ENCODE results near the gene CD34.

The CD34 gene

GRCh38 chr1:207852576-207853371 lies 58.2 kb downstream of the CD34 start:
- DNase-seq, result no peak

GRCh38 chr1:207851696-207852095 lies 59.2 kb downstream of the CD34 start:
- DNase-seq, result peak in 3 of 4 experiments; percentile 56 to 57 (median 56)

- peak; percentile 54 to 82 (median 66) for DNase-seq
These were observed 60.1 kb downstream of the CD34 start for GRCh38 chr1:207850621-207851407.

DNA sequence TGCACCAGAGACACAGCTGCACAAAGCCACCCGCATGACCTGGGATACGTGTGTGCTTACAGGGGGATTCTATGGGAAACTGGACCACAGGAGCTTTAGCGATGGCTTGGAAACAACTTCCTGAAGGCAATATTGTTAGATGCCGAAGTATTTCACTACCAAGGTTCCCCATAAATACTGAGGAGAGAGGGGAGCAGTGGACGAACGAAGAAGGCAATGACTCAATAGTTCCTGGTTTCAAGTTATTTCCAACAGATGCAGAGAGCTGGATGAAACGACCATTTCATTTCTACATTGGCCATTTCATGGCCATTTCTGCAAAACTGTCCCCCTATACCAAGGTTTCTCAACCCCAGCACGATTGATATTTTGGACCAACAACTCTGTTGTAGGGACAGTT lies 61.3 kb downstream of the CD34 start:
- DNase-seq, result peak; percentile 37 to 70 (median 50)

DNA sequence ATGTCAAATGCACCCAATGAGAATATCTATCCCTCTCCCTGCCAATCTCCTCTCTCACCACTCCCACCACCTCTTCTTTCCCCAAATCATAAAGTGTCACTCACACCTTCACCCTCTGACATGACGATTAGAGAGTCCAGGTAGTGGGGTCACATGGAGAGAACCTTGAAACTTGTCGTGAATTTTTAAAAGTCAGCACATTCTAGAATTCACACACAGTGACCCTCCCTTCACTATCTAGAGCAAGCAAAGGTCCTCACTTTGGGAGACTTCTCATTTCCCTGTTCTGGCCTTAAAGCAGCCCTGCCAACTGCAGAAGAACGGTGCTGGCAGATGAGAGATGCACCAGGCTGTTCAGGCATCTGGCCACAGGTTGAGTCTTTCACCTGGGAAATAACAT lies 61.9 kb downstream of the CD34 start:
- DNase-seq, result no peak

DNA sequence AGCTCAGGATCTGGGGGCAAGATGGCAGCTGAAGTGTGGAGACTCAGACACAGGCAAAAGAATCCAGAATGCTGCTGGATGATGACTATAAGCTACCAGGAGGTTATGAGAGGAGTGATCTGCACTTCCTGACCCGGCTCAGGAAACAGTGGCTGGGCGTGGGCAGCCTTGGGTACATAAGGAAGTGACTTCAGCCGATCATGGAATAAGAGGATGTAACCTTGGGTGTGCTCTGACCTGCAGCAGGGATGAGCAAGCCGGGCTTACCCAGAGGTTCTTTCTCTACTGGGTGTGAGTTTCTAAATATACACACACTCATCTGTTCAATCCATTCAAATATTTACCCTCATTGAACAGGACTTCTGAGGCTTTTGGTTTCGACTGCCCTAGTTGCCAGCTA lies 62.7 kb downstream of the CD34 start:
- DNase-seq, result peak; percentile 91 to 98 (median 96)

DNA sequence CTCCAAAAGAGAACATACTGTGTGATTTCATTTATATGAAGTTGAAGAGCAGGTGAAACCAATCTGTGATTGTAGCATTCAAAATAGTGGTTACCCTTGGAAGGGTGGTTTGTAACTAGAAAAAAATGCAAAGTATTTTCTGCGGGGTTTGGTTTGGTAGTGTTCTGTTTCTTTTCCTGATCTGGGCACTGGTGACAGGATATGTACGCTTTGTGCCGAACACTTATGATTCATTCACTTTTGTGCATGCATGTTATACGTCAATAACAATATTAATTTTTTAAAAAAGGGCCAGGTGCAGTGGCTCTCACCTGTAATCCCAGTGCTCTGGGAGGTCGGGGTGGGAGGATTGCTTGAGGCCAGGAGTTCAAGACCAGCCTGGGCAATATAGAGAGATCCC lies 63.8 kb downstream of the CD34 start:
- DNase-seq, result no peak

DNA sequence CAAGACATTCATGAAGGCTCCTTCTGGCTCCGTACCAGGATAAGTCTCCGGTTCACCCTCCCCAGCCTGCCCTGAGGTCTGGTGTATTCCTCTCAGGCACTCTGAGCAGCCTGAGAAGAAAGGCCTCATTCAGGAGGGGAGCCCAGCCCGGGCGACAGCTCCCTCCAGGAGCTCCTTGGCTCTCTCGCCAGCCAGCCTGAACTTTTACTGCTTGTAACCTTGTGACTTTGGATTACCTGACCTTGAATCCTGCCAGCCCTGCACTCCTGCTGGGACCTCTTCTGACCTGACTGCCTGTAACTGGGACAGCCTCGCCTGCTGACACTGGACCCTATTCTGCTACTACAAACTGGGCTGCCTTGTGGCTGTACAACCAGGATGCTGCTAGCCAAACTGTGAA lies 65.8 kb downstream of the CD34 start:
- DNase-seq, result no peak

- peak; percentile 50 to 68 (median 63) for DNase-seq
These were observed 66.6 kb downstream of the CD34 start for GRCh38 chr1:207844371-207844770.

DNA sequence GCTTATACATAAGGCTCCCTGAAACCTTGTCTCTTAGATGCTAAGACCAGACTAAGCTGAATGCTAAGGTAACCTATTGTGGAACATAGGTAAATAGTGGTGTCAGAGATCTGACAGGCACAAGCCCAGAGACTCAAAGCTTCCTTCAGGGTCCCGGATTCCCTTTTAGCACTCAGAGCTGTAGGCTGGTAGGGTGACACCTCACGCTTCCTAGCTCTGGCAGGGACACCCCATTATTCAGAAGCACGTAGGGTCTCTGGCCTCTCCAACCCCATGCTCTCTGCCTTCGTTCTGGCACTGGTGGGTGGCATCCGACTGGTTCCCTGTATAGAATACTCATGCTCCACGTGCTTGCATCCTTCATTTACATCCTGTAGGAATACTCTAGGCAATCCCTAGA lies 68.4 kb downstream of the CD34 start:
- no peak for DNase-seq

DNA sequence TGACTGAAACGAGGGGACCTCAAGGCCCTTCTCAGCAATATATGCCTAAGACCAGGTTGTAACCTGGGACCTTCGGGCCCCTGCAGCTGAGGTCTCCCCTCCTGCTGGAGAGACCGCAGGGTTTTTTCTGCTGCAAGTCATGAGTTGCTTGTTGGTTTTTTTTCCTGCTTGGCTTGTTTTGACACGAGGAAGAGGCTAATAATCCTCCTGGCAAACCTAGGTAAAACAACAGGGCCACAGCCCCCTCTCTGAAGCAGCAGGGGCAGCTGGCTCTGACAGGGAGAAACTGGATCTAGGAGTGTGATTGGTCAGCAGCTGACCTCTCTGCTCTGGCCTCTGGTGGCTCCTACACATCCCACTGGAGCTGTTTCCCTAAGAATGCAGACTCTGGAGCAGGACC lies 69.0 kb downstream of the CD34 start:
- DNase-seq, result no peak

DNA sequence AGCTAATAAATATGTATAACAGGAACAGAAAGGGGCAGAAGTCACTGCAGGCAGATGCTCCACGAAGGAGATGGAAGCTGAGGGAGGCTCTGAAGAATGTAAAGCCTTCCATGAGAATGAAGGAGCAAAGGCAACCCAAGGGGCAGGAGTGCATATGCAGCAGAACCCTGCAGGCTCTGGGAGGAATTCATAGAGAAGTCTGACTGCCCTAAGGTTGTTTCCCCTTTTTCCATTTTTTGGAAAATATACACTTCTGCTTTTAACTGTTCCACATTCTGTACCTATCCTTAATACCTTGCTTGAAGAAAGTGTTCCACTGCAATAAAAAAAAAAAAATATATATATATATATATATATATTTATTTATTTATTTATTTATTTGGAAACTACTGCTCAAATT lies 69.6 kb downstream of the CD34 start:
- DNase-seq, result peak; percentile 41 to 63 (median 59)

DNA sequence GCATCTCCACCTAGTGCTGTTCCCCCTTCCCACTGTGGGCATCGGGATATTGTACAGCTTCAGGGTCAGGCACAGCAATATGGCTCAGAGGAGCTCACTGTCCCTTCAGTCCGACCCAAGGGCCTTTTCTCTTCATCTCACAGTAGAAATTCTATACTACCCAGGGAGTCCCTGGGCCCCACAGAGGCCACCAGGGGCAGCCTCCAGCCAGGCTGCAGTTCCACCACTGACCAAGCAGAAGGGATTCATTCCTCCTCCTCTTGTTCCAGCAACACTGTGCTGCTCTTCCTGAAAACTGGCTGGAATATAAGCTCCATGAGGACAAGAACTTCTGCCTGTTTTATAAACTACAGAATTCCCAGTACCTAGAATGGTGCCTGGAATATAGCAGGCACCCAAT lies 70.5 kb downstream of the CD34 start:
- DNase-seq, result no peak

GRCh38 chr1:207839083-207839413 lies 71.9 kb downstream of the CD34 start:
- no peak for DNase-seq

DNA sequence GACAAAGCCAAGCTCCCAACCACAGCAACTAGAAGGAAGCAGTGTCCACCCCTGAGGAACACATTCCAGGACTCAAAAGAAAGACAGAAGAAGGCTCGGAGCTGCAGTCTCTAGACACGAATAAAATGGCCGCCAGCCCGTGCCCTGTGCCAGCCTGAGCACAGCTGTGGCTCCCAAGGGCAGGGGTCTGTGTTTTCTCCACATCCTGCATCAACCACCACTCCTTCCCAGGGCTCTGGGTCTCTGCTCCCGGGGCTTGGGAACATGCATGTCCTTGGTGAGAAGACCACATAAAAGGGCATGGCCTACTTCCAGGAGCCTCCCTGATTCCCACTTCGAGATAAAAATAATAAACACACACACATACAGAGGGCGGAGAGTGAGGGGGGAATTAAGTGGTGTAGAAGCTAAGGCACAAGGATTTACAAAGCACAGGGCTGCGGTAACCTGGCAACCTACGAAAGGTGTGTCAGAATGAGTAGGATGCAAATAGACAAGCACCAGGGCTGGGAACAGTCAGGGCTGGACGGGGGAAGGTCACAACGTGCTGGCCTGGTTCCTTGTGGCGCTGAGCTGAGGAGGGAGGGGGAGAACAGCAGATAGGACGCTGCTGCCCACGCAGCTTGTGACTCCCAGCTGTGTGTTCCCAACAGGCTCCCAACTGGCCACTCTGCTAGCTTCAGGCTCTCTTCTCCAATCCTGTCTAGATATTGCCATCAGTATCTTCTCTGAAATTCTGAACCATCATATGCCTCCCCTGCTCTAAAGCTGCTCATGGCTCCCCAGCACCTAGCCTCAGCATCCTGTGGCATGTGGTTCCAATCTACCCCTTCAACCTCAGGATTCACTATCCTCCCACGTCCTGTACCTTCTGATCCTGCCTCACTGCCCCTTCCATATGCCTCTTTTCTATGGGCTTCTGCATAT lies 72.5 kb downstream of the CD34 start:
- peak in 1 of 4 experiments; percentile 25 for DNase-seq

GRCh38 chr1:207837673-207838072 lies 73.3 kb downstream of the CD34 start:
- no peak for DNase-seq

GRCh38 chr1:207836591-207837347 lies 74.2 kb downstream of the CD34 start:
- no peak for DNase-seq

DNA sequence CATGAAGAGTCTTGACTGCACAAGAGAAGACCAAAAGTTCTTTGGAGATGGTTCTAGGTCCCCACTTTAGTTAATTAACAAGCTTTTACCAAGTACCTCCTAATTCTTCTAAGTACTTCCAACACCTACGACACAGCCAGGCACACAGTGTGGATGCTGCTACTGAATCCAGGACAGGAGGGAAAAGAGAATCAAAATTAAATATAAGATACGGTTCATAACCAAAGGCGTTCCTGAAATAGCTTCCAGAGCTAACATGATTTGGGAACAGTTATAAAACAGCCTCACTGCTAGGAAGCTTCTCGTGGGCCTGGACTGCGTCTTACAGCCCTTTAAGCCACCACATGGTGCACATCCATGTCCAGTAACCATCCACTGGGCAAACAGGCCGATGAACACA lies 75.0 kb downstream of the CD34 start:
- no peak for DNase-seq

GRCh38 chr1:207833956-207834660 lies 76.8 kb downstream of the CD34 start:
- DNase-seq, result no peak

- DNase-seq, result peak in 3 of 4 experiments; percentile 48 to 54 (median 51)
These were observed 77.5 kb downstream of the CD34 start for GRCh38 chr1:207833381-207833780.

DNA sequence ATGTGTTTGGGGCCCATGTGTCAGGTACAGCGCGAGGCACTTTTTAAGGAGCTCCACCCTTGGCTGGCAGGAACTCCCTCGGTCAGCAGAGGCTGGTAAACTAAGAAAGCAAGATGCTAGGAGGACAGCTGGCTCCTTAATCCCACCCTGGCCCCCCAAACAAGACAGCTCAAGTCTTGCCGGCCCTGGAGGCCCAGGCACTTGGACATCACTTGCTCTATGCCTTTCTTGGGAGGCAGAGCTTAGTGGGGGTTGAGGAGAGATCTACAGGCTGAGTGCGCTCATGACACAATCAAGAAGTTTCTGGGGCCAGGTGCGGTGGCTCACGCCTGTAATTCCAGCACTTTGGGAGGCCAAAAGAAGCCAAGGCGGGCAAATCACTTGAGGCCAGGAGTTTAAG lies 78.1 kb downstream of the CD34 start:
- DNase-seq, result no peak

Measured in suppressor macrophage (primary cell).